Ureter (tissue), 1 donor: ENCODE results near the gene GATB. TPM values are rescaled to one million over a fixed set of nuclear protein-coding genes. Genes with fewer than 3 reads are reported as not detected.
A peak's percentile ranks its signal among the peaks of the same experiment; 100 is the strongest.

Source experiments
- DNase-seq: peaks from one replicate; pipeline ENCODE4 v3.0.0-alpha.2; 2020; ENCODE audit warnings: low spot score
- total RNA-seq: library from RNA; stranded (reverse); gene quantifications from one replicate; pipeline ENCODE4 v1.2.4, GENCODE V29; 2023
- donor health status: DM: yes; HTN: yes; CAD: no.

Gene GATB
- total RNA-seq, 1 donor from 2014 or later, result 17.5 TPM

- DNase-seq, result no peak
Observed at GRCh38 chr4:151675411-151675971, 85.3 kb downstream of the GATB start.

- DNase-seq, result peak; percentile 76
Observed at GRCh38 chr4:151674804-151675391, 85.9 kb downstream of the GATB start.

DNA sequence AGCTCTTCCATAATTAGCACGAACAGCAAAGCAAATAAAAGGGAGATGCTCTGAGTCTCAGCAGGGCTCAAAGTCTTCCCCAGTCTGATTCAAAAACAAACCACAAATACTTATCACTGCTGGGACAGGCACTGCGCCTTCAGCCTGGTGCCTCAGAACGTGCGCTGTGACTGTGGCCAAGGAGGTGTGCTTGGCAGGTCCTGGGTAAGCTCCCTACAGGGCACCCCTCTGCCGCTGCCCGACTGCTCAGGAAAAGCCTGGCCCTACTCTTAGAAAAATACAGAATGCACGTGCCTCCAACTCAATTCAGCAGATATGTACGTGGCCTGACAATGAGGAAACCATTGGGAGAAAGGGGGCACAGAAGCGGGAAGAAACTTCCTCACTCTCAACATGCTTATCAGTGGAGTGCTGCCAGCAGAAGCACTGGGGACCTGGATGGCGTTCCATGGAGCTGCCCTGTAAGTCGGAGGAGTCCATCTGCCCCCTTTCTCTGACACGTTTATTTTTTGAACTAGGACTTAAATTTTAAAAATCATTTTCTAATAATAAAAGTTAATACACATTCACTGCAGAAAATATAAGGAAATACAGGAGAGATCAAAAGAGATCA, 86.8 kb downstream of the GATB start:
- DNase-seq, result no peak

GRCh38 chr4:151672996-151673395, 87.8 kb downstream of the GATB start:
- DNase-seq, result no peak

- no peak for DNase-seq
Observed at GRCh38 chr4:151671541-151672059, 89.2 kb downstream of the GATB start.

- DNase-seq, result no peak
Observed at GRCh38 chr4:151670843-151671242, 90.0 kb downstream of the GATB start.

DNA sequence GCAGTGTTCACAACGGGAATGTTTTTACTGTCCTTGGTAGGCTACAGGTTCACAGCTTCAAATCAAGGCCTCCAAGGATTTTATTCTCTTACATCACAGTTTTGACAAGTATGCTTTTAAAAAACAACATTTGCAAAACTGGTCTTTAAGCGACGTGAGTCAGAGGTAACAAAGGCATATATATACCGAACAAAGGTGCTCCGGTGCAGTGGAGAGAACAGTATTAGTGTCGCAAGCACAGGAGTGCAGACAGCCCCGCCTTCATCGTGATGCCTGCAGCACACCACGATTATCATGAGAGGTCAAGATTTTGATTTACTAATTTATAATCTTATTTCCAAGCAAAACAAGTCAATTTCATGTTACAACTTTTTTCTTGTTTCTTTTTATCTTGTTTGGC, 90.8 kb downstream of the GATB start:
- DNase-seq, result no peak

GRCh38 chr4:151668689-151669402, 92.0 kb downstream of the GATB start:
- no peak for DNase-seq

GRCh38 chr4:151667666-151668065, 93.1 kb downstream of the GATB start:
- no peak for DNase-seq

DNA sequence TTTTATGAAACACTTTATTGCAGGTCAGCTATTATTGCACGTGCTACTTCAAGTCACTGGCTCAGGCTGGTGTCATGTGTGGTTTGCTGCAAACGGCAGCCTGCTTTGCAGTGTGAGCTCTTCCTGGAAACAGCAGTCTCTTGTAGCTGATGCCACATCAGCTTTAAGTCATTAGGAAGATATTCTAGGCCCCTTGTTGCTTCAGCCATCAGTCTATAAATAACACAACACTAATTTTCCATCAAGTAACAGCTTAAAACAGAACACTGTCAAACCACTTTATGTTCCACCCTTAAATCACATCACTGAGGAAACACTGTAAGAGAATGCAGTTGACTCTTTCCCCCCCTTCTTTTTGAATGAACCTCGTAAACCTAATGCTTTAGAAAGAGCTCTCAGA, 93.8 kb downstream of the GATB start:
- DNase-seq, result no peak

- no peak for DNase-seq
Observed at GRCh38 chr4:151666501-151666900, 94.3 kb downstream of the GATB start.

GRCh38 chr4:151665785-151666127, 95.1 kb downstream of the GATB start:
- DNase-seq, result no peak

DNA sequence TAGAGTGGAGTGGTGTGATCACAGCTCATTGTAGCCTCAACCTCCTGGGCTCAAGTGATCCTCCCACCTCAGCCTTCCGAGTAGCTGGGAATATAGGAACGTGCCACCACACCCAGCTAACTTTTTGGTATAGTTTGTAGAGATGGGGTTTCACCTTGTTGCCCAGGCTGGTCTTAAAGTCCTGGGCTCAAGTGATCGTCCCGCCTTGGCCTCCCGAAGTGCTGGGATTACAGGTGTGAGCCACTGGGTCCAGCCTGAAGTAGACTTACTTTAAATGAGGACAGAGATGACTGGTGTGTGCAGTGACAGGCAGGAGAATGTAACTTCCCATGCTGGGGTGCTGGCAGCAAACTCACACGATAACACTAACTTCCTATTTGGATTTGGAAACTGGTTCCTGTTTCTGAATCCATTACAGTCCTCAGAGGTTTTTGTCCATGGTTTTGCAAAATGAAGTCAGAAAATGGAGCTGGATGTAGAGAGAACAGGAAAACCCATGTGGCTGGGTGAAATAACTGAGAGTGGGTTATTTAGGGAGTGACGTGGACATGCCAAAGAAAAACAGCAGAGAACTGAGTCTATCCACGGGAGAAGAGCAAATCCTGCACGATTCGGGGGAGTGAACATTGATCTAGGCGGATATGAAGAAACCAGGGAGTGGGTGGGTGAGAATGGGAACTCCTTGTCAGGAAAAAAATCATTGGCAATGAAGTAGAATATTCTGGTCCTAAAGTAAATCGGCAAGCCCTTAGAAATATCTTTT, 95.6 kb downstream of the GATB start:
- no peak for DNase-seq

DNA sequence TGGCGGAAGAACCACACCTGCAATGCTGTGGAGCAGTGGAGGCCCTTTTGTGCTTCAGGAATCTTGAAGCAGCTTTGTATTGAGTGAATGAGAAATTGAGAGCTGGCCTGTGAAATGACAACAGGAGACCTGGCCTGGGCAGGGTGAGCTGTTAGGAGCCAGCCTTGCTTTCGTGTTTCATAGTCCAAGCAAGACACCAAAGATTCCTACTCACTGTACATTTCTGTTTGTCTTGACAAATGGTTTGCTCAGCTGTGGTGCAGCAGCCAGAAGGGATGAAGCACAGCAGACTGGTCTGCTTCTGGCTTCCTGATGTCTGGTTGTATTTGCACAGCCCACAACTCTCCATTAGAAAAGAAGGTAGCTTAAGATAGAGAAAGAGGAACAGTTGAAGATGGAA, 96.5 kb downstream of the GATB start:
- no peak for DNase-seq

GRCh38 chr4:151663109-151663508, 97.7 kb downstream of the GATB start:
- no peak for DNase-seq

DNA sequence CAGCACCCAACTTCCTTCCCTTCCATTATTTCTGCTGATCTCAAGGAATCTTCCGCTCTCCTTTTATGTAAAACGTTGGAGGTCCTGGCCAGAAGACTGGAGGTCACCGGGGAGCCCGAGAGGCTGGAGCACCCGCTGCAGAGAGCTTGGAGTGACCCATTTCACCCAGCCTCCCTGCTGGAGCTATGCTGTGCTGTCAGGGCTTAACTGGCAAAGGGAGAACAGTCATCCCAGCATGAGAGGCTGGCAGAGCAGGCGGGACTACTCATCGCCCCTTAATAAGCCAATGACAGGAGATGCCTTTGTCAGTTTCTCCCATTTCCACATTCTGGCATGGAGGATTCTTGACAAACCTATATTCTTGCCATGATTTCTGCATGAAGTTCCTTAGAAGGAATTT, 98.9 kb downstream of the GATB start:
- DNase-seq, result no peak

- no peak for DNase-seq
Observed at GRCh38 chr4:151660676-151661075, 100.1 kb downstream of the GATB start.

DNA sequence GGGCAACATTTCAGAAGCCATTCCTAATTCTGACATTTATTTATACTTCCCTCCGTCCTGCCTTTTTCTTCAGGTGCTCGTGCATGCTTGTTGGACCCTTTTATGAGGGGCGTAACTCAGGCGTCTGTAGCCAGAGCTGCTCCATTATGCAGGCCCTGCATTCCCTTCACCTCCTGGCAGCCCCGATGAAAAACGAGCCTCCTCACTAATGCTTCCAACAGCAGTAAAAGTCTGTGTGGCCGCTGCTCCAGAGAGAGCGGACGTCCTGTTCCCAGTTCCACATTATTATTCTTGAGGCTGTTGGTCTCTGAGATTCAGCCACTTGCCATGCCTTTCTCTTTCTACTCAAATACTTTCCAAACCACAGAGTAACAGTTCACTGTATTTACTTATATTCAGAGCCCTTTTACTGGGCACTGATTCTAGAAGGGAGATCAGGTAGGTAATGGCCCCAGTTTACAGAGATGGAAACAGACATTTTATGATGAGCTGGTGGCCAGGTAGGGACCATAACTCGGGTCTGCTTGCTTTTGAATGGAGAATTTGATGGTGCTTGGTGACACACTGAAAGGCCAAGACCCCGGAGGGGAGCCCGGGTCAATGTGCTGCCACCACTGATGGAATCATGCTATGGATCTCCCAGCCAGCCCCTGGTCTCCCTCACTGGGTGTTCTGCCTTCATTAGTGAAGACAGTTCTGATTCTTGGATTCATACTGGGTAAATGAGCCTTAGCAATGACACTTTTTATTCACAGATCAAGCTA, 101.0 kb downstream of the GATB start:
- peak; percentile 69 for DNase-seq

DNA sequence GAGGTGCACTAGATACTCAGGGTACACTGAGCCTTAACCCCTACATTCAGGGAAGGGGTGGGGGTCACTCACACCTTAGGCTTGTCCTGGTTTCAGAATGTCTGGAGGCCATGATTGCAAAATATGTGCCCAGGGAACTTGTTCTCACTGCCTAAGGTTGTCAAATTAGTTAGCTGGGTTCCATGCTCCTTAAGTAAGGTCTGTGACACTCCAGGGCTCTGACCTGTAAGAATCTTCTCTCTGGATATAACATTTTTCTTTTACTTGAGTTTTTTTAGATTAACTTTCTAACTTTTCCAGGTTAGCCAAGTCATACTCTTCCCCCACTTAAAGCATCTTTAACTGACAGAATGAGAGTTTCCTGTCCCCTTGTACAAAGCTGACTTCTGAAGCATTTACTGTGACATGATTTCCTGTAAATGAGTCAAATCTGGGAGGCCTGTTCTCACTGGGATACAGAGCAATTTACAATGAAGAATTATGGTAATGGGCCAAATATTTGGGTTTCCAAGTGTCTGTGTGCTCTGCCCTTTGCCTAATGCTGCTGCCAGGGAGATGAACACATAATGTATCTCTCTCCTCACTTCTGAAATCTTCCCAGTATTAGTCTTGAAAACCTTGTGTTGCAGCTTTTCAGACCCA, 101.7 kb downstream of the GATB start:
- DNase-seq, result no peak

- no peak for DNase-seq
Observed at GRCh38 chr4:151657896-151658295, 102.9 kb downstream of the GATB start.

- no peak for DNase-seq
Observed at GRCh38 chr4:151656058-151656457, 104.7 kb downstream of the GATB start.
